Epithelial cell of proximal tubule (primary cell): ENCODE measurements around the gene INPP5A. TPM values are rescaled to one million over a fixed set of nuclear protein-coding genes. Genes with fewer than 3 reads are reported as not detected.
A peak's percentile ranks its signal among the peaks of the same experiment; 100 is the strongest.
"Not testable (repeated sequence)": the region's sequence is repeated elsewhere in the genome, so short reads cannot be mapped to it uniquely, and the experiment has no call there.

ENCODE experiments used
- DNase-seq: peaks from one replicate; pipeline ENCODE4 v3.0.0-alpha.2; 2011; ENCODE audit warnings: low read depth
- H3K4me3 ChIP-seq: 2 replicates; pipeline ENCODE4 v1.5.1; 2011; ENCODE audit warnings: low read depth, mild to moderate bottlenecking, low read length
- total RNA-seq: library from RNA; depleted of rRNA; stranded (reverse); fragments of >200 nt; gene quantifications from 2 replicates; pipeline ENCODE4 v1.2.3, GENCODE V29; 2015
- TF ChIP-seq, protein P1 (sequence below): conservative IDR thresholded peaks from 2 replicates; pipeline ENCODE4 v1.5.1; 2012; ENCODE audit warnings: low read depth, mild to moderate bottlenecking, low read length

The INPP5A gene
- total RNA-seq, 1 donor from 2014 or later, result 30.4 TPM

DNA sequence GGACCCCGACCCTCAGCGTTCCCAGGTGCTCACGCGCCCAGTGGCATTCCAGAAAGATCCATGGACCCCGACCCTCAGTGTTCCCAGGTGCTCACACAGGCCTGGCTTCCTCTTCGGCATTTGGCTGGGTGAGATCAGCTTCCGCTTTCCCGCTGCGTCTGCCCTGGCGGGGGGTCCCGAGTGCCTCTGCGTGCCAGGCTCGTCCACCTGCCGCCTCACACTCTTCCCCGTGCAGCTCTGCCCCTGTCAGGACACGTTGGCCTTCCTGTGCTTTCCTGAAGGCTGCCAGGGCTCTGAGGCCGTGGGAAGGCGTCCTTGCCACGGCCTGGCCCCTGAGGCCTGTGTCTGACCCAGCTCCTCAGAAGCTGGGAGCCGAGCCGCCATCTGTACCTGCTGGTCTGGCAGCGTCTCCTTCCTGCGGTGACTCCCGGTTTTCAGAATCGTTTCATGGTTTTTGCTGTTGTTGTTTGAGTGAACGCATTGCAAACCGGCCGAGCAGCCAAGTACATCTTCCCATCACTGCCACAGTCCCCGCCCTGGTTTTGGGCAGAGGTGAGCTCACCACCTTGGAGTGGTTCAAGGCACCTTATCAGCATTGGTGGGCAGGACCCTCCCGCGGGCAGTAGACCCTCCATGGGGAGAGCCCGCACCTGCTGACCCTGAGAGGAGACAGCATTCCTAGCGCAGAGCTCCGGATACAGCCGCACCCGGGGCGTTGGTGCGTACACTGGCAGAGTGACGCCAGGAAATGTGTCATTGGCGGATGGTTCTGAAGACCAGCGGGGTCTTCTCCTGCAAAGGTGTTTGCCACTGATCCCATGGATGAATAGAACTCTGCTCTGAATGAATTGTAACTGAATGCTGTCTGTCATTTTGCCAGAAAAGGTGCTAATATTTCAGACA, 231.0 kb downstream of the INPP5A start:
- H3K4me3 ChIP-seq, result no peak overlapping the region
- TF ChIP-seq, protein P1, sequence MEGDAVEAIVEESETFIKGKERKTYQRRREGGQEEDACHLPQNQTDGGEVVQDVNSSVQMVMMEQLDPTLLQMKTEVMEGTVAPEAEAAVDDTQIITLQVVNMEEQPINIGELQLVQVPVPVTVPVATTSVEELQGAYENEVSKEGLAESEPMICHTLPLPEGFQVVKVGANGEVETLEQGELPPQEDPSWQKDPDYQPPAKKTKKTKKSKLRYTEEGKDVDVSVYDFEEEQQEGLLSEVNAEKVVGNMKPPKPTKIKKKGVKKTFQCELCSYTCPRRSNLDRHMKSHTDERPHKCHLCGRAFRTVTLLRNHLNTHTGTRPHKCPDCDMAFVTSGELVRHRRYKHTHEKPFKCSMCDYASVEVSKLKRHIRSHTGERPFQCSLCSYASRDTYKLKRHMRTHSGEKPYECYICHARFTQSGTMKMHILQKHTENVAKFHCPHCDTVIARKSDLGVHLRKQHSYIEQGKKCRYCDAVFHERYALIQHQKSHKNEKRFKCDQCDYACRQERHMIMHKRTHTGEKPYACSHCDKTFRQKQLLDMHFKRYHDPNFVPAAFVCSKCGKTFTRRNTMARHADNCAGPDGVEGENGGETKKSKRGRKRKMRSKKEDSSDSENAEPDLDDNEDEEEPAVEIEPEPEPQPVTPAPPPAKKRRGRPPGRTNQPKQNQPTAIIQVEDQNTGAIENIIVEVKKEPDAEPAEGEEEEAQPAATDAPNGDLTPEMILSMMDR, result no peak
- no peak for DNase-seq

DNA sequence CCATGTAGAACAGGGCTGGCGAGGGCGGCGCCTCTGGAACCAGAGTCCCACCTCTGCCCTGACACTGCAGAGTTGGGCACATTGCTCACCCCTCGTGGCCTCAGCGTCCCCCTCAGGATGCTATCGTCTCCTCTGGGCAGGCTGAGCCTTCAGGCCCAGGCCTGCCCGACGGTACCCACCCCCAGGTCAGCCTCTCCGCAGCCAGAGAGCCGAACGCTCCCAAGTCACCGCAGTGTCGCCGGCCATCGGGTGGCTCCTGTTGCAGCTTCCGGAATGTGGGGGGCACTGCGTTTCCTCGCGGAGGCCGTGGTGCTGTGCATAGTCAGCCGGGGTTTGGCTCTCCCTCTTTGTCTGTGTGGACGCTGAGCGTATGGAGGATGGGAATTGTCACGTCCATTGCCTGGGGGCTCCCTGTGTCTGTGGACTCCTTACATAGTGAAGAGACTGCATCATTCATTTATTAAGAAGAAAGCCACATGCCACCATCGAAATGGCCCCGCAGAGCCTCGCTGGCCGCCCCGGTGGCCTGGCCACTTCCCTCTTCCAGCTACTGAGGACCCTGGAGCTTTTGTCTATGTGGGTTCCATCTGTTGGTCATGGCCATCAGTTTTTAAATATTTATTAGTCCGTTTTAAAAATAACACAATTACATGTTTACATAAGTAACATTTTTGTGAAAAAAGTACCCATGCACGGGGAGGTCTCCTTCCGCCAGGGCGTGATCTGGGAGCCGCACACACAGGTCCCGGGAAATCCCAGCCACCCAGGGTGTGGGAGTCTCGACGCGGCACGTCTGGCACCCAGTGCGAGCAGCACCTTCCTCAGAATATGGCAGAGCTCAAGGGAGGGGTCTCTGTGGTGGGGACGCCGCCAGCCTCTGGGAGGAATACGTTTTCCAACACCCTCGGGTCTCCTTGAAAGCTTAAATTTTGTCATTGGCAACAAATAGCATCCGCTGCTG, 232.8 kb downstream of the INPP5A start:
- no peak overlapping the region for H3K4me3 ChIP-seq
- no peak for DNase-seq
- TF ChIP-seq, protein P1, result no peak

DNA sequence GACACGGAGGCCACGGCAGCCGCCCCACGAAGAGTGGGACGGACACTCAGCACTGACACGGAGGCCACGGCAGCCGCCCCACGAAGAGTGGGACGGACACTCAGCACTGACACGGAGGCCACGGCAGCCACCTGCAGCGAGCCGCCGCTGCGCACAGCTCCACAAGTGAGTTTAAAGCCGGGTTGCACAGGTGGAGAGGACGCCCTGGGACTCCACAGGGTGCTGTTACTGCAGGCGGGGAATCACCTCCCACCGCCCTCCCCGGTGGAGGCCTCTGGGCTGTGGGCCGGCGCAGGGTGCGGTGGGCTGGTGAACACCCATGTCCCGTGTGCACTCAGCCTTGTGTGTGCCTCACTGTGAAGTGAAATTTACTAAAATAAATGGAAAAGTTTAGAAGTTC, 235.2 kb downstream of the INPP5A start:
- H3K4me3 ChIP-seq, DNase-seq: not testable (repeated sequence)

DNA sequence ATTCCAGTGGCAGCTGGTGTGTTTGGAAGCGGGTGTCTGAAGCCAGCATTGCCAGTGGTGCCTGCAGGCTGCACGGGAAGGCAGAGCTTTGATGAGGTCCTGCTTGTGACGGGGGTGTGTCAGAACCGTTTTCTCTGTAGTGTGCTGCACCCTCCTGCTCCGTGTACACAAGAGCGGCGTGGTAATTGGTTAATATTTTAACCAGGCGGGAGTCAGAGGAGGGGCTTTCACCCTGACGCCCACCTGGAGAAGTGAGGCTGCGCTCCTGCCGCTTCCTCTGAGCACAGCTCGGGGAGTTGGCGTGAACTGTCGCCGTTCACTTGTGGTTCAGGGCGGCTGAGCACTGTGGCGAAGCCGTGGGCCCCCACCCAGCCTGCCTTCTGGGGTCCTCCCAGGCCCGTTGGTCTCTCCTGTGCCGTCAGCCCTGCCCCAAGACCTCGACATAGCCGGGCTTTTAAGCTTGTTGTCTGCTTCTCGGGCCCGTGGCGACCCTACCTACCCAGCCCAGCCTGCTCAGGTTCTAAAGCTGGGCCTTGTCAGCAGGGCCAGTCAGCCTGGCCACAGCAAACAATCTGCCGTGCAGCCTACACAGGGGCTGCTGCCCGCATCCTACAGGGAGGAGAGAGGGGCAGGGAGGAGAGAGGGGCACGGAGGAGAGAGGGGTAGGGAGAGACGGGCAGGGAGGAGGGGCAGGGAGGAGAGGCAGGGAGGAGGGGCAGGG, 236.8 kb downstream of the INPP5A start:
- H3K4me3 ChIP-seq, result no peak overlapping the region
- DNase-seq, result no peak
- TF ChIP-seq, protein P1, result no peak

DNA sequence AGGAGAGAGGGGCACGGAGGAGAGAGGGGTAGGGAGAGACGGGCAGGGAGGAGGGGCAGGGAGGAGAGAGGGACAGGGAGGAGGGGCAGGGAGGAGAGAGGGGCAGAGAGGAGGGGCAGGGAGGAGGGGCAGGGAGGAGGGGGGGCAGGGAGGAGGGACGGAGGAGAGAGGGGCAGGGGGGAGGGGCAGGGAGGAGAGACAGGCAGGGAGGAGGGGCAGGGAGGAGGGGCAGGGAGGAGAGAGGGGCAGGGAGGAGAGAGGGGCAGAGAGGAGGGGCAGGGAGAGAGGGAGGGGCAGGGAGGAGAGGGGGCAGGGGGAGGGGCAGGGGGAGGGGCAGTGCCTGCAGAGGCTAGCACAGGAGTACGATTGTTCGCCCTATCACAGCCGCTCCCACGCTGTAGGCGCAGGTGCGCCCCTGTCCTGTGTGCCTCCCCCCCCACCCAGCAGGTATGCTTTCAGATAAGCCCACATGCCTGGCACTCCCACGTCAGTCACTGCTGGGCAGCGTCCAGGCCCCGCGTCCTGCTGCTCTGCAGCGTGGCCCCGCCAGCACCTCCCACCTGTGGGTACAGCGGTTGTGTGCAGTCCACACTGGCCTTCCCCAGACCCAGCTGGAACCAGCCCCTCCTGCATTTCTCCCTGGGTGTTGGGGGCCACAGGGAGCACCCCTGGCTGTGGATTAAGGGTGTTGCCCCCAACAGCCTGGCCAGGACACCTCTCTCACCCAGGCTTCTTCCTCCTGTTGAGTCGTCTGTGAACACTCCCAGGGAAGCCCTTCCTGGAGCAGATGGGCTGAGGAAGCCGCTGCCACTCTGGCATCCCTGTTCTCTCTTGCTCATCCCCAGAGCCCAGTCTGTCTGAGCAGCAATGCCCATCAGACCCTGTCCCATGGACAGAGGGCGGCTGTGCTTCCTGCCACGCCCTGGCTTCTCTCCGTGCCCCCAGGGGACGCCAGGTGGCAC, 237.6 kb downstream of the INPP5A start:
- no peak overlapping the region for H3K4me3 ChIP-seq
- TF ChIP-seq, protein P1, result no peak
- DNase-seq, result peak; percentile 9

DNA sequence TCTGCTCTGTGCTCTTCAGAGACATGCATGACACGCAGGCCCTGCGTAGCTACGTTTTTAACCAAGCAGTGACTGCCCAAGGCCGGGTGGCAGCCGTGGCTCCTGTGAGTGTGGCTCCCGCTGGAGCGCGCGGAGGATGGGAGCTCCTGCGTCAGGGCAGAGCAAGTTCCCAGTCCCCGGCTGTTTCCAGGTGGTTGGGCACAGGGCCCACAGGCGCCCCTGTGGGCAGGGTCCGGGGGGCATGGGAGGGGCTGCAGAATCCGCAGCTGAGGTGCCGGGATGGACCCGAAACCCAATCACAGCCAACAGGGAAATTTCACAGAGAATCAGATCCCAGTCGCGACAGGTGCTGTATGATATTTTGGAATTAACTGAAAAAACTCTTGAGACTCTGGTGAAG, 238.6 kb downstream of the INPP5A start:
- no peak overlapping the region for H3K4me3 ChIP-seq
- DNase-seq, result no peak
- TF ChIP-seq, protein P1, result no peak
